ENCODE measurements around the gene MST1. TPM values are rescaled to one million over a fixed set of nuclear protein-coding genes. Genes with fewer than 3 reads are reported as not detected.

MST1 gene
- total RNA-seq, 4 donors from 2014 or later, result 1.7 to 4.7 (median 3.8) TPM

GRCh38 chr3:49634736-49635135, 54.5 kb downstream of the MST1 start:
- Histone ChIP-seq H3K4me3 (no peak overlapping the region), H3K27ac (replicated peaks in 1 of 4) (no peak overlapping the region), H3K9me3 (peaks cover 0 to 4% (median 0%) of the 10 kb centered on the region in 4 donors), H3K36me3 (no peaks in the 10 kb centered on the region), H3K4me1 (peaks cover 0 to 3% (median 0%) of the 10 kb centered on the region in 4 donors), H3K27me3 (no peaks in the 10 kb centered on the region)
- no peak for DNase-seq (ENCODE audit: extremely low spot score)
- intact Hi-C loops (cut with DNase I), result no loop called here
- TF ChIP-seq EP300 (IDR thresholded peaks at IDR 0.05) (no peak), POLR2AphosphoS5 (IDR thresholded peaks at IDR 0.05) (no peak), CTCF (IDR thresholded peaks at IDR 0.05) (no peak), POLR2A (IDR thresholded peaks at IDR 0.05; ENCODE audit: low read depth) (no peak)
- 79% methylated on average over 3 of the region's 3 CpGs for WGBS

Small RNA genes within 50 kb of the gene (small RNA-seq; reads per million reads assigned to genes)
- 0 reads per million in 3 donors for gene AMIGO3

Other genes with a start within 250 kb of the MST1 start
- 100 to 1,000 TPM in 3 of 4 donors, 10 to 100 TPM in 1; 89.3 to 190 (median 135) TPM for gene DAG1, start 219.2 kb downstream of the MST1 start, total RNA-seq
- 1 to 10 TPM in 1 of 4 donors, under 1 TPM in 3; 0.42 to 1.7 (median 0.78) TPM for gene BSN, start 135.0 kb downstream of the MST1 start, total RNA-seq
- 10 to 100 TPM; 48.2 to 75.5 (median 68.1) TPM for gene APEH, start 15.1 kb downstream of the MST1 start, total RNA-seq
- gene RNF123, start 83 bp upstream of the MST1 start, total RNA-seq, result 10 to 100 TPM; 23.4 to 36.2 (median 31.5) TPM
- gene AMIGO3, start 30.2 kb upstream of the MST1 start, total RNA-seq, result 1 to 10 TPM in 2 of 4 donors, not detected in 2; 1.2 to 1.7 TPM
- 10 to 100 TPM; 12.0 to 18.9 (median 17.6) TPM for gene GMPPB, start 34.5 kb upstream of the MST1 start, total RNA-seq
- 10 to 100 TPM; 33.2 to 63.4 (median 52.4) TPM for gene IP6K1, start 97.1 kb upstream of the MST1 start, total RNA-seq
- under 1 TPM in 1 of 4 donors, not detected in 3; 0.17 TPM for gene CDHR4, start 110.4 kb upstream of the MST1 start, total RNA-seq
- gene INKA1, start 113.8 kb upstream of the MST1 start, total RNA-seq, result 1 to 10 TPM; 3.3 to 5.8 (median 4.0) TPM
- gene UBA7, start 124.5 kb upstream of the MST1 start, total RNA-seq, result 10 to 100 TPM; 25.5 to 40.0 (median 31.4) TPM
- 1 to 10 TPM in 2 of 4 donors, under 1 TPM in 1, not detected in 1; 0.84 to 1.4 (median 1.3) TPM for gene TRAIP, start 167.1 kb upstream of the MST1 start, total RNA-seq
- under 1 TPM in 1 of 4 donors, not detected in 3; 0.13 TPM for gene CAMKV, start 180.4 kb upstream of the MST1 start, total RNA-seq
- gene MST1R, start 214.4 kb upstream of the MST1 start, total RNA-seq, result 1 to 10 TPM; 1.7 to 6.6 (median 3.6) TPM
- 10 to 100 TPM in 3 of 4 donors, 1 to 10 TPM in 1; 9.9 to 19.1 (median 15.7) TPM for gene MON1A, start 240.3 kb upstream of the MST1 start, total RNA-seq

Measured in esophagus muscularis mucosa (tissue), 4 donors.